Endothelial cell of umbilical vein (primary cell): Measurements from ENCODE around the gene KCNJ5. TPM values are rescaled to one million over a fixed set of nuclear protein-coding genes. Genes with fewer than 3 reads are reported as not detected.

Source experiments
- BruUV-seq: library from RNA; stranded (reverse); fragments of 400-500 nt; replicated peaks from 2 replicates; lab custom pipeline; 2021; lab: Mats Ljungman, UMichigan
- CTCF ChIA-PET: fragments of 300-600, 350-600 bp; sonication (Branson Sonifier 250); formaldehyde crosslinking; loops from one replicate; lab custom pipeline; 2021; ENCODE audit warnings: antibody characterized with exemption, inconsistent platforms; lab: Charles Lee
- POLR2A ChIA-PET: fragments of 300-600, 350-600 bp; sonication (Branson Sonifier 250); formaldehyde crosslinking; loops from one replicate; lab custom pipeline; 2021; ENCODE audit warnings: antibody characterized with exemption, inconsistent platforms; lab: Charles Lee
- DNase-seq: peaks from one replicate; pipeline ENCODE4 v3.0.0-alpha.2; 2011; ENCODE audit warnings: low read depth, low spot score
- FAIRE-seq: peaks from 2 replicates; lab custom pipeline; 2011; peaks lifted over from hg19 to GRCh38; lab: Jason Lieb, UNC
- H2AFZ ChIP-seq: 2 replicates; pipeline ENCODE4 v1.6.0; 2012; ENCODE audit warnings: low read depth, low read length, control low read depth, inconsistent platforms
- H3K27ac ChIP-seq: 2 replicates; pipeline ENCODE4 v1.5.1; 2011; ENCODE audit warnings: low read depth, mild to moderate bottlenecking, control low read depth, low read length, moderate library complexity; ENCODE audit not compliant: insufficient read depth
- H3K27me3 ChIP-seq, 2 experiments: 2 replicates each; pipeline versions ENCODE4 v1.6.0 to v1.6.1; 2011; ENCODE audit warnings: low read length in 2 of 2, mixed read lengths in 1 of 2; ENCODE audit not compliant: control insufficient read depth in 2 of 2, insufficient read depth in 2 of 2
- H3K36me3 ChIP-seq, 2 experiments: 2 replicates in 1 of 2; 3 replicates in 1 of 2; pipeline ENCODE4 v1.5.1; 2011; ENCODE audit warnings: low read length in 2 of 2, mild to moderate bottlenecking in 1 of 2, moderate library complexity in 1 of 2; ENCODE audit not compliant: control insufficient read depth in 2 of 2, insufficient read depth in 2 of 2; ENCODE audit errors: extremely low read depth in 1 of 2
- H3K4me1 ChIP-seq: 3 replicates; pipeline ENCODE4 v1.5.1; 2011; ENCODE audit warnings: mild to moderate bottlenecking, low read length; ENCODE audit not compliant: control insufficient read depth, insufficient read depth; ENCODE audit errors: extremely low read depth
- H3K4me2 ChIP-seq: 2 replicates; pipeline ENCODE4 v1.6.1; 2011; ENCODE audit warnings: low read length, control low read depth, mixed read lengths; ENCODE audit not compliant: insufficient read depth
- H3K4me3 ChIP-seq, 3 experiments: fragments of 200-600 bp in 1 of 3; sonication (generic), shearing (Covaris generic) in 1 of 3; replicated peaks in 1 of 3; 2 replicates each; pipeline ENCODE4 v1.5.1; 2011 to 2016; ENCODE audit warnings: control low read depth in 3 of 3, low read length in 3 of 3, mild to moderate bottlenecking in 2 of 3, inconsistent platforms in 1 of 3, low read depth in 1 of 3, moderate library complexity in 1 of 3; ENCODE audit not compliant: insufficient read depth in 1 of 3
- H3K79me2 ChIP-seq: 2 replicates; pipeline ENCODE4 v1.6.0; 2012; ENCODE audit warnings: low read length, inconsistent platforms; ENCODE audit not compliant: control insufficient read depth, insufficient read depth
- H3K9ac ChIP-seq: replicated peaks from 2 replicates; pipeline ENCODE3; 2011; ENCODE audit warnings: low read length, control low read depth; ENCODE audit not compliant: insufficient read depth; ENCODE audit errors: extremely low read depth
- H3K9me1 ChIP-seq: replicated peaks from 3 replicates; pipeline ENCODE4 v1.6.0; 2011; ENCODE audit warnings: mild to moderate bottlenecking, low read length; ENCODE audit not compliant: control insufficient read depth, insufficient read depth; ENCODE audit errors: extremely low read depth
- H3K9me3 ChIP-seq: replicated peaks from 2 replicates; pipeline ENCODE4 v1.5.1; 2012; ENCODE audit warnings: low read length, inconsistent platforms; ENCODE audit not compliant: control insufficient read depth, insufficient read depth
- H4K20me1 ChIP-seq: replicated peaks from 2 replicates; pipeline ENCODE3; 2011; ENCODE audit warnings: mild to moderate bottlenecking, low read length; ENCODE audit not compliant: control insufficient read depth, insufficient read depth; ENCODE audit errors: extremely low read depth
- JUN ChIP-seq: IDR thresholded peaks from 2 replicates; pipeline ENCODE4 v1.6.1; 2011; ENCODE audit warnings: borderline replicate concordance, low read depth; ENCODE audit not compliant: insufficient read length, insufficient read depth
- MYC ChIP-seq: IDR thresholded peaks from one replicate; pipeline ENCODE4 v1.6.1; 2011; ENCODE audit warnings: mild to moderate bottlenecking, low read depth, low read length
- dilution Hi-C: fragments of 300-500 bp; cut with MboI; formaldehyde crosslinking; loops from one replicate; pipeline ENCODE4 v1.15.0; 2019; ENCODE audit warnings: low sequenced_read_pairs; ENCODE audit not compliant: extremely low pct_ligation_motif_present
- intact Hi-C: fragments of 100-400 bp; cut with micrococcal nuclease; formaldehyde crosslinking; loops from one replicate; pipeline ENCODE4 v1.10.0; 2022
- polyA plus RNA-seq, 4 experiments: library from polyadenylated mRNA; depleted of rRNA in 3 of 4; stranded (reverse) in 3 of 4; unstranded in 1 of 4; fragments of >200 nt; gene quantifications; 2 replicates each; pipeline versions ENCODE4 v1.2.1 to v1.2.3, GENCODE V29; 2011 to 2012; ENCODE audit warnings: missing spikeins in 1 of 4
- total RNA-seq: library from RNA; stranded (reverse); gene quantifications from 2 replicates; pipeline ENCODE4 v1.2.3, GENCODE V29; 2021
- TF ChIP-seq, protein P1 (sequence below), 2 donors: IDR thresholded peaks; 1 replicate in 1 of 2; 2 replicates in 1 of 2; pipeline ENCODE4 v1.5.1; 2011; ENCODE audit warnings: low read length in 2 of 2, mild to moderate bottlenecking in 2 of 2, moderate library complexity in 2 of 2, control low read depth in 1 of 2, inconsistent platforms in 1 of 2, low read depth in 1 of 2; ENCODE audit not compliant: insufficient read depth in 1 of 2; ENCODE audit errors: extremely low read depth in 1 of 2
- TF ChIP-seq, protein P2 (sequence below): IDR thresholded peaks from 2 replicates; pipeline ENCODE4 v1.6.1; 2011; ENCODE audit not compliant: insufficient read depth, insufficient read length

The KCNJ5 gene
- total and polyA plus RNA-seq, 2 donors (not counting 3 experiments of a cell fraction or from before 2014, with no cell fraction given): 0.13 TPM; not detected in 1

GRCh38 chr11:128891913-128892398 is 800 bp downstream of the KCNJ5 start:
- no peak overlapping the region for H3K4me2 ChIP-seq
- no peak overlapping the region for H3K4me3 ChIP-seq
- POLR2A ChIA-PET: no interaction called here
- no peaks in the 10 kb centered on the region for H3K9me1 ChIP-seq
- dilution Hi-C loops: no loop called here
- intact Hi-C loops: no loop called here
- peaks cover 5% of the 10 kb centered on the region for H3K4me1 ChIP-seq
- TF ChIP-seq, protein P1, sequence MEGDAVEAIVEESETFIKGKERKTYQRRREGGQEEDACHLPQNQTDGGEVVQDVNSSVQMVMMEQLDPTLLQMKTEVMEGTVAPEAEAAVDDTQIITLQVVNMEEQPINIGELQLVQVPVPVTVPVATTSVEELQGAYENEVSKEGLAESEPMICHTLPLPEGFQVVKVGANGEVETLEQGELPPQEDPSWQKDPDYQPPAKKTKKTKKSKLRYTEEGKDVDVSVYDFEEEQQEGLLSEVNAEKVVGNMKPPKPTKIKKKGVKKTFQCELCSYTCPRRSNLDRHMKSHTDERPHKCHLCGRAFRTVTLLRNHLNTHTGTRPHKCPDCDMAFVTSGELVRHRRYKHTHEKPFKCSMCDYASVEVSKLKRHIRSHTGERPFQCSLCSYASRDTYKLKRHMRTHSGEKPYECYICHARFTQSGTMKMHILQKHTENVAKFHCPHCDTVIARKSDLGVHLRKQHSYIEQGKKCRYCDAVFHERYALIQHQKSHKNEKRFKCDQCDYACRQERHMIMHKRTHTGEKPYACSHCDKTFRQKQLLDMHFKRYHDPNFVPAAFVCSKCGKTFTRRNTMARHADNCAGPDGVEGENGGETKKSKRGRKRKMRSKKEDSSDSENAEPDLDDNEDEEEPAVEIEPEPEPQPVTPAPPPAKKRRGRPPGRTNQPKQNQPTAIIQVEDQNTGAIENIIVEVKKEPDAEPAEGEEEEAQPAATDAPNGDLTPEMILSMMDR (IDR thresholded peaks at IDR 0.05; ENCODE audit: extremely low read depth in 1 of 2, insufficient read depth in 1 of 2, low read depth in 1 of 2, low read length in 2 of 2): no peak
- H3K9me3 ChIP-seq: no peaks in the 10 kb centered on the region
- no TSS peak for BruUV-seq
- no peak for FAIRE-seq
- H3K9ac ChIP-seq: no peak overlapping the region
- no peak overlapping the region for H3K27ac ChIP-seq
- H3K79me2 ChIP-seq: no peaks in the 10 kb centered on the region
- H3K27me3 ChIP-seq: peaks cover 31 to 32% of the 10 kb centered on the region in 2 experiments
- H4K20me1 ChIP-seq: no peaks in the 10 kb centered on the region
- H3K36me3 ChIP-seq: no peaks in the 10 kb centered on the region
- DNase-seq: no peak
- no peak overlapping the region for H2AFZ ChIP-seq
- CTCF ChIA-PET: interaction anchor here (1.0 to 11.2 kb wide), 6 partner anchors 7 to 72 kb away, joined by 4 to 951 read pairs (median 17); no protein-coding TSS in a partner anchor

DNA sequence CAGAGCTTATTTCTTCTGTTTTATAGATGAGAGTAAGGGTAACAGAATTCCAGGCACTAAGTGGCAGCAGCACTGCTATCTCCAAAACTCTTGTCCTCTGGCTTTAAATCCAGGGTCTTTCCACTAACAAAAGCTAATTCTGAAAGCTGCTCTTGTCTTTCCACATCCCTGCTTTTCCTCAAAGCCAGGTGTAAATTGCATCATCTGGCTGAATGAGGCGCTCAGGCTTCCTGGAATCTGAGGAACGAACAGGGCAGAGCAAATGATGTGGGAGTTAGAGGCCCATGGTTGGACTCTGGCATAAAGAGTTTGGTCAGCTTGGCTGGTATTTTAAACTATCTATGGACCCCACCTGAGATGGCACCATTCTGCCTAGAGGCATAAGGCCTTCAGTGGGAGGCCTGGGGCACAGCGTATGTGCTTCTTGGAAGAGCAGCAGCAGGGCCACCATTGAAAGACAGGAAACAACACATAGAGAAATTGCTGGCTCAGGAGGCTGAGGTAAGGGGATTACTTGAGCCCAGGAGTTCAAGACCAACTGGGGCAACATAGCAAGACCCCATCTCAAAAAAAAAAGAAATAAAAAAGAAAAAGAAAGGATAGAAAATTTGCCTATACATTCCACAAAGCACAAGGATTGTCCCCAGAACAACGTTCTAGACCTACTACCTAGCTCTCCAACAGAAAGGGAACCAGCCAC is 1.9 kb downstream of the KCNJ5 start:
- ChIA-PET CTCF (interaction anchor here (0.9 to 11.2 kb wide), 6 partner anchors 8 to 71 kb away, joined by 4 to 951 read pairs (median 17); no protein-coding TSS in a partner anchor), POLR2A (no interaction called here)
- Histone ChIP-seq H3K9ac (no peak overlapping the region), H3K9me3 (no peaks in the 10 kb centered on the region), H3K27me3 (peaks cover 22 to 28% of the 10 kb centered on the region in 2 experiments), H4K20me1 (no peaks in the 10 kb centered on the region), H3K79me2 (no peaks in the 10 kb centered on the region), H3K36me3 (no peaks in the 10 kb centered on the region), H3K9me1 (no peaks in the 10 kb centered on the region), H3K27ac (no peak overlapping the region), H3K4me2 (no peak overlapping the region), H3K4me1 (peaks cover 5% of the 10 kb centered on the region), H3K4me3 (no peak overlapping the region), H2AFZ (no peak overlapping the region)
- no TSS peak for BruUV-seq
- intact Hi-C loops: no loop called here
- FAIRE-seq (no peak), DNase-seq (no peak)
- TF ChIP-seq JUN (no peak), MYC (no peak)
- TF ChIP-seq, protein P1 (IDR thresholded peaks at IDR 0.05; ENCODE audit: extremely low read depth in 1 of 2, insufficient read depth in 1 of 2, low read depth in 1 of 2, low read length in 2 of 2): no peak
- TF ChIP-seq, protein P2, sequence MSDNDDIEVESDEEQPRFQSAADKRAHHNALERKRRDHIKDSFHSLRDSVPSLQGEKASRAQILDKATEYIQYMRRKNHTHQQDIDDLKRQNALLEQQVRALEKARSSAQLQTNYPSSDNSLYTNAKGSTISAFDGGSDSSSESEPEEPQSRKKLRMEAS: no peak
- dilution Hi-C loops: no loop called here
